Astrocyte (in vitro differentiated cells and primary cell): Measurements from ENCODE around the gene SMC1B. TPM values are rescaled to one million over a fixed set of nuclear protein-coding genes. Genes with fewer than 3 reads are reported as not detected.

ENCODE experiments used
- DNase-seq: peaks from one replicate; pipeline ENCODE4 v3.0.0-alpha.2; 2010; ENCODE audit warnings: low read depth
- FAIRE-seq: peaks from 2 replicates; lab custom pipeline; 2011; peaks lifted over from hg19 to GRCh38; lab: Jason Lieb, UNC
- H2AFZ ChIP-seq: 2 replicates; pipeline ENCODE4 v1.6.0; 2012; ENCODE audit warnings: low read depth, low read length, inconsistent platforms
- H3K27ac ChIP-seq: 2 replicates; pipeline ENCODE4 v1.5.1; 2011; ENCODE audit warnings: low read depth, low read length, inconsistent platforms
- H3K27me3 ChIP-seq: 2 replicates; pipeline ENCODE4 v1.6.0; 2011; ENCODE audit warnings: low read length, inconsistent platforms; ENCODE audit not compliant: insufficient read depth
- H3K36me3 ChIP-seq: 2 replicates; pipeline ENCODE4 v1.5.1; 2011; ENCODE audit warnings: low read length, inconsistent platforms; ENCODE audit not compliant: insufficient read depth
- H3K4me1 ChIP-seq: 2 replicates; pipeline ENCODE4 v1.5.1; 2011; ENCODE audit warnings: low read length, inconsistent platforms; ENCODE audit not compliant: insufficient read depth
- H3K4me2 ChIP-seq: 2 replicates; pipeline ENCODE4 v1.6.0; 2012; ENCODE audit warnings: low read length, inconsistent platforms
- H3K4me3 ChIP-seq: 2 replicates; pipeline ENCODE4 v1.5.1; 2011; ENCODE audit warnings: low read depth, mild to moderate bottlenecking, low read length, inconsistent platforms; ENCODE audit not compliant: insufficient read depth
- H3K79me2 ChIP-seq: 2 replicates; pipeline ENCODE4 v1.6.0; 2012; ENCODE audit warnings: mild to moderate bottlenecking, low read length, inconsistent platforms; ENCODE audit not compliant: insufficient read depth
- H3K9ac ChIP-seq: 2 replicates; pipeline ENCODE4 v1.6.0; 2012; ENCODE audit warnings: mild to moderate bottlenecking, low read length, inconsistent platforms
- H3K9me3 ChIP-seq: 2 replicates; pipeline ENCODE4 v1.5.1; 2012; ENCODE audit warnings: low read depth, mild to moderate bottlenecking, low read length, inconsistent platforms; ENCODE audit not compliant: insufficient read depth
- H4K20me1 ChIP-seq: 2 replicates; pipeline ENCODE4 v1.6.0; 2012; ENCODE audit warnings: low read length, inconsistent platforms; ENCODE audit not compliant: insufficient read depth
- H3K27ac Mint-ChIP-seq: one replicate; pipeline ENCODE4 v1.8.0; 2021; ENCODE audit warnings: mild to moderate bottlenecking, mixed read lengths; ENCODE audit not compliant: unreplicated experiment
- H3K27me3 Mint-ChIP-seq: one replicate; pipeline ENCODE4 v1.8.0; 2021; ENCODE audit warnings: low read depth, mixed read lengths; ENCODE audit not compliant: unreplicated experiment
- H3K36me3 Mint-ChIP-seq: one replicate; pipeline ENCODE4 v1.8.0; 2021; ENCODE audit warnings: low read depth, mixed read lengths; ENCODE audit not compliant: unreplicated experiment
- H3K4me1 Mint-ChIP-seq: one replicate; pipeline ENCODE4 v1.8.0; 2021; ENCODE audit warnings: low read depth, mixed read lengths; ENCODE audit not compliant: unreplicated experiment
- H3K4me3 Mint-ChIP-seq: one replicate; pipeline ENCODE4 v1.8.0; 2021; ENCODE audit warnings: mild to moderate bottlenecking, moderate library complexity, mixed read lengths; ENCODE audit not compliant: unreplicated experiment
- H3K9me3 Mint-ChIP-seq: one replicate; pipeline ENCODE4 v1.8.0; 2021; ENCODE audit warnings: mild to moderate bottlenecking, mixed read lengths; ENCODE audit not compliant: unreplicated experiment
- CTCF ChIP-seq: IDR thresholded peaks from 2 replicates; pipeline ENCODE4 v1.5.1; 2011; ENCODE audit warnings: low read depth, mild to moderate bottlenecking, inconsistent platforms, low read length, moderate library complexity; ENCODE audit not compliant: insufficient read depth
- EZH2 ChIP-seq: IDR thresholded peaks from 2 replicates; pipeline ENCODE4 v1.6.1; 2012; ENCODE audit warnings: mild to moderate bottlenecking, low read length, inconsistent platforms; ENCODE audit not compliant: insufficient read depth
- total RNA-seq: library from RNA; stranded (reverse); gene quantifications from 2 replicates; pipeline ENCODE4 v1.2.1, GENCODE V29; 2021

SMC1B gene
- total RNA-seq, 1 donor from 2014 or later: not detected

GRCh38 chr22:45359627-45360026 is 53.8 kb downstream of the SMC1B start:
- Histone ChIP-seq H3K27ac (no peak overlapping the region), H3K9me3 (no peaks in the 10 kb centered on the region), H3K36me3 (no peaks in the 10 kb centered on the region), H3K4me3 (no peak overlapping the region), H4K20me1 (no peaks in the 10 kb centered on the region), H3K27me3 (peaks cover 4% of the 10 kb centered on the region), H3K4me1 (no peaks in the 10 kb centered on the region), H3K9ac (no peak overlapping the region), H3K79me2 (no peaks in the 10 kb centered on the region), H2AFZ (no peak overlapping the region), H3K4me2 (no peak overlapping the region)
- Mint-ChIP-seq H3K36me3 (no peaks in the 10 kb centered on the region), H3K4me3 (no peak overlapping the region), H3K27me3 (peaks cover 32% of the 10 kb centered on the region), H3K9me3 (no peaks in the 10 kb centered on the region), H3K4me1 (no peaks in the 10 kb centered on the region), H3K27ac (no peak overlapping the region)
- DNase-seq: no peak
- no peak for FAIRE-seq
- TF ChIP-seq EZH2 (no peak), CTCF (no peak)

GRCh38 chr22:45358127-45358526 is 55.3 kb downstream of the SMC1B start:
- no peak overlapping the region for H3K9ac ChIP-seq
- Mint-ChIP-seq H3K9me3 (no peaks in the 10 kb centered on the region), H3K36me3 (no peaks in the 10 kb centered on the region), H3K27me3 (peaks cover 32% of the 10 kb centered on the region), H3K27ac (no peak overlapping the region), H3K4me3 (no peak overlapping the region), H3K4me1 (no peaks in the 10 kb centered on the region)
- no peak overlapping the region for H3K4me2 ChIP-seq
- no peaks in the 10 kb centered on the region for H3K79me2 ChIP-seq
- H3K4me3 ChIP-seq: no peak overlapping the region
- FAIRE-seq (no peak), DNase-seq (no peak)
- H3K36me3 ChIP-seq: no peaks in the 10 kb centered on the region
- H3K27me3 ChIP-seq: peaks cover 4% of the 10 kb centered on the region
- TF ChIP-seq EZH2 (no peak), CTCF (no peak)
- no peaks in the 10 kb centered on the region for H3K9me3 ChIP-seq
- no peaks in the 10 kb centered on the region for H3K4me1 ChIP-seq
- H4K20me1 ChIP-seq: no peaks in the 10 kb centered on the region
- no peak overlapping the region for H2AFZ ChIP-seq
- H3K27ac ChIP-seq: no peak overlapping the region

- no peak overlapping the region for H2AFZ ChIP-seq
- no peaks in the 10 kb centered on the region for H3K9me3 Mint-ChIP-seq
- FAIRE-seq: no peak
- no peak for TF ChIP-seq CTCF
- H3K27ac ChIP-seq: no peak overlapping the region
- no peaks in the 10 kb centered on the region for H3K36me3 Mint-ChIP-seq
- H3K27me3 Mint-ChIP-seq: peaks cover 29% of the 10 kb centered on the region
- H3K4me1 ChIP-seq: no peaks in the 10 kb centered on the region
- no peak overlapping the region for H3K27ac Mint-ChIP-seq
- peaks cover 4% of the 10 kb centered on the region for H3K27me3 ChIP-seq
- H3K4me1 Mint-ChIP-seq: peaks cover 4% of the 10 kb centered on the region
- H3K79me2 ChIP-seq: no peaks in the 10 kb centered on the region
- H3K4me2 ChIP-seq: no peak overlapping the region
- H4K20me1 ChIP-seq: no peaks in the 10 kb centered on the region
- no peak for DNase-seq
- no peaks in the 10 kb centered on the region for H3K9me3 ChIP-seq
- no peak overlapping the region for H3K9ac ChIP-seq
- H3K4me3 ChIP-seq: no peak overlapping the region
- no peaks in the 10 kb centered on the region for H3K36me3 ChIP-seq
- no peak overlapping the region for H3K4me3 Mint-ChIP-seq
Observed at GRCh38 chr22:45357490-45357889, 55.9 kb downstream of the SMC1B start.
